GM18907 (cell line): ENCODE results near the gene INAFM1.
"Not testable (repeated sequence)": the region's sequence is repeated elsewhere in the genome, so short reads cannot be mapped to it uniquely, and the experiment has no call there.

Experiments used
- ATAC-seq: cut with Tn5 transposase; IDR thresholded peaks from one replicate; pipeline ENCODE4 v1.9.1; 2021; ENCODE audit warnings: mild to moderate bottlenecking, moderate library complexity; ENCODE audit not compliant: unreplicated experiment

The INAFM1 gene

GRCh38 chr19:47267350-47267759 lies 7.3 kb upstream of the INAFM1 start:
- ATAC-seq, result no peak

DNA sequence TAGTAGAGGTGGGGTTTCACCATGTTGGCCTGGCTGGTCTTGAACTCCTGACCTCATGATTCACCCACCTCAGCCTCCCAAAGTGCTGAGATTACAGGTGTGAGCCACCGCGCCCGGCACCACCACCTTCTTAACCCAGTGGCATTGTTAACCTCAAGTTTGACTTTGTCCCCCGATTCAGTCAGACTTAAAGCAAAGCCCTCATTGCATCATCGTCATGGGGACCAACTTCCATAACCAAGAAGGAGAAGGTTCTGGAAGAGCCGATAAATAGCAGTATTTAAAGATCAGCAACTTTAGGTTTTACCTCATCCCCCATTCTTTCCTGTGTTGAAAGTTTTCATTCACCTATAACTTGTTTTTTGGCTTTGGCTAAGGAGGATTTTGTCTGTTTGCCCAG lies 6.7 kb upstream of the INAFM1 start:
- no peak for ATAC-seq

- no peak for ATAC-seq
Measured at GRCh38 chr19:47269596-47269995, 5.1 kb upstream of the INAFM1 start.

GRCh38 chr19:47270408-47270807 lies 4.3 kb upstream of the INAFM1 start:
- no peak for ATAC-seq

GRCh38 chr19:47271949-47272348 lies 2.7 kb upstream of the INAFM1 start:
- no peak for ATAC-seq

DNA sequence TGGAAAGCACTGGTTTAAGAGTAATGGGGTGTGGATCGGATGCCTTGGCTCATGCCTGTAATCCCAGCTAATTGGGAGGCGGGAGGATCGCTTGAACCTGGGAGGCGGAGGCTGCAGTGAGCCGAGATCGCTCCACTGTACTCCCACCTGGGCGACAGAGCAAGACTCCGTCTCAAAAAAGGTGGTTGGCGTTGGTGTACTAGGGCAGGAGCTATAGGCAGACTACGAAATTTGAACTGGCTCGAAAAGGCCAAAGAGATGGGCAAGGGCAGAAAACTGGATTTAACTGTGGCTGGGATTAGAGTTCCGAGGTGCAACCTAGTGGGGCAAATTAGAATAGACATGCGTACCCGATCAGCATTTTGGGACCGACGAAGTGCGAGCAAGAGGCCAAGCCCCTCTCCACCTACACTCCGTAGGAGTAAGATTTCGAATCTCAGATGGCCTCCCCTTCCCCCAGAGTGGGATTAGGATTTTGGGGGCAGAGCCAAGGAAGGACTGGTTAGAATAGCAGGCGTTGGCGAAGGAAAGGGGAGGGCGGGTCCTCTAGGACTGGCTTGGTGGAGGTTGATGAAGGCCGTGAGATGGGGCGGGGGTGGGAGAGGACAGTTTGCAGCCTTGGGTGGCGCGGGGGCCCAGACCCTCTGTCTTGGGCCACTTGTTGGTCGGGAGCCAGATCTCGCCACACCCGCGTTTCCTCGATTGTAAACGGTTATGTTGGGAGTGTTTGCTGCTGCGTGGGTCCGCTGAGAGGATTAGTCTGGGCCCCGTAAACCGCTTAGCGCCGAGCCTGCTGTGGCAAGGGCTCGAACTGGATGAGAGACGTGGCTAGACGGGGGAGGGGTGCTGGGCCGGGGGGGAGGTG lies 2.0 kb upstream of the INAFM1 start:
- ATAC-seq, result no peak

GRCh38 chr19:47273313-47274070 lies 1.2 kb upstream of the INAFM1 start:
- peak; percentile 59 for ATAC-seq

- ATAC-seq, result peak; percentile 29
Measured at GRCh38 chr19:47274891-47275761, 441 bp downstream of the INAFM1 start.

GRCh38 chr19:47275791-47276461 lies 1.2 kb downstream of the INAFM1 start:
- ATAC-seq, result no peak

- ATAC-seq, result not testable (repeated sequence)
Measured at GRCh38 chr19:47276513-47276912, 1.8 kb downstream of the INAFM1 start.

DNA sequence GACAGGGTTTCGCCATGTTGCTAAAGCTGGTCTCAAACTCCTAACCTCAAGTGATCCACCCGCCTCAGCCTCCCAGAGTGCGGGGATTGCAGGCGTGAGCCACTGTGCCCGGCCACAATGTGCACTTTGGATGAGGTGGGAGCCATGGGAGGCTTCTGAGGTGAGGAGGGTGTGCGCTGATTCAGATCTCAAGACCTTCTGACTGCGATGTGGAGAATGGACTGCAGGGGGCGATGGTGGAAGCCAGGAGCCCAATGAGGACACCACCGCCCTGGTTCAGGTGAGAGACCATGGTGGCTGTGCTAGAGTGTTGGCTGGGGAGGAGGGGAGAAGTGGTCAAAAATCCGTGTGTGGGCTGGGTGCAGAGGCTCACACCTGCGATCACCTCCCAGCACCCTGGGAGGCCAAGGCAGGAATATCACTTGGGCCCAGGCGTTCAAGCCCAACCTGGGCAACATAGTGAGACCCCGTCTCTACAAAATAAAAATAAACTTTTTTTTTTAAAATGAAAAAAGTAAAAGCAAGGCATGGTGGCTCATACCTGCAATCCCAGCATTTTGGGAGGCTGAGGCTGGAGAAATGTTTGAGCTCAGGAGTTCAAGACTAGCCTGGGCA lies 5.6 kb downstream of the INAFM1 start:
- ATAC-seq, result no peak

DNA sequence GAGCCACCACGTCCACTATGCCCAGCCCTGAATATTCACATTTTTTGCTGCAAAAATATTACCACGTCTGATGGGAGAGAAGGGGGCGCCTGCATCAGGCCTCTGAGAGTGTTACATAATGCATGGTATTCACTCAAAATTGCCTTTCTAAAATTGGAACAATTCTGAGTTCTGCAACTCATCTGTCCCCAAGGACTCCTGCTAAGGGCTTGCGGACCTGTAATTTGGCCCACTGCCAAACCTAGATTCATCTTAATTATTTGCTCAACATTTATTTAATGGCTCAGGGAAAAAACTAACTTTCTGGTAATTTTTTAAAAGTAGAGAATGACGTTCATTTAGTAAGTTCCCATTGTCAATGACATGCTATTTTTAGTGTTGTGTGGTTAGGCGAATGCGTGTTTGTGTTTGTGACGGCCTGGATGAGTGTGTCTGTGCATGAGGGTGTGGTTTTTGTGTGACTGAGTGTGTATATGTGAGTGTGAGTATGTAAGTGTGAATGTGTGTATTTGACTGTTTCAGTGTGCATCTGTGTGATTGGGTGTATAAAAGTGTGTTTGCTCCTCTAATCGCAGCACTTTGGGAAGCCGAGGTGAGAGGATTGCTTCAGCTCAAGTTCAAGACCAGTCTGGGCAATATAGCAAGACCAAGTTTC lies 8.8 kb downstream of the INAFM1 start:
- ATAC-seq, result no peak

- ATAC-seq, result no peak
Measured at GRCh38 chr19:47284324-47284899, 9.7 kb downstream of the INAFM1 start.

- no peak for ATAC-seq
Measured at GRCh38 chr19:47296036-47296435, 21.4 kb downstream of the INAFM1 start.

DNA sequence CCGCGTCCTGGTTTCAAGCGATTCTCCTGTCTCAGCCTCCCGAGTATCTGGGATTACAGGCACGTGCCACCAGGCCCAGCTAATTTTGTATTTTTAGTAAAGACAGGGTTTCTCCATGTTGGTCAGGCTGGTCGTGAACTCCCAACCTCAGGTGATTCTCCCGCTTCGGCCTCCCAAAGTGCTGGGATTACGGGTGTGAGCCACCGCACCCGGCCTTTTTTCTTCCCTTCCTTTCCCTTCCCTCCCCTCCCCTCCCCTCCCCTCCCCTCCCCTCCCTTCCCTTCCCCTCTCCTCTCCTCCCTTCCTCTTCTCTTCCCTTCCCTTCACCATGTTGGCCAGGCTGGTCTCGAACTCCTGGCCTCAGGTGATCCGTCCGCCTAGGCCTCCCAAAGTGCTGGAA lies 26.2 kb downstream of the INAFM1 start:
- ATAC-seq, result not testable (repeated sequence)

- ATAC-seq, result no peak
Measured at GRCh38 chr19:47302249-47302648, 27.6 kb downstream of the INAFM1 start.

DNA sequence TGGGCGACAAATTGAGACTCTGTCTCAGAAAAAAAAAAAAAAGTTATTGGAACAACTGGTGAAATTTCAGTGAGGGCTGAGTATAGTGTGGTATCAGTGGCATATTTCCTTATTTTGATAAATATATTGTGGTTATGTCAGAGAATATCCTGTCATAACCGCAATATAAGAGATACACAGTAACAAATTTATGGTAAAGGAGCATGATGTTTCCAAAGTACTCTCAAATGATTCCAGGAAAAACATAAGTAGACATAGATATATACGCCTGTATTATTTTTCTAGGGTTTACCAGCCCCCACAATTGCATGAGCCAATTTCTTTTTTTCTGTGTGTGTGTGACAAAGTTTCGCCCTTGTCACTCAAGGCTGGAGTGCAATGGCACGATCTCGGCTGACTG lies 29.3 kb downstream of the INAFM1 start:
- ATAC-seq, result no peak

DNA sequence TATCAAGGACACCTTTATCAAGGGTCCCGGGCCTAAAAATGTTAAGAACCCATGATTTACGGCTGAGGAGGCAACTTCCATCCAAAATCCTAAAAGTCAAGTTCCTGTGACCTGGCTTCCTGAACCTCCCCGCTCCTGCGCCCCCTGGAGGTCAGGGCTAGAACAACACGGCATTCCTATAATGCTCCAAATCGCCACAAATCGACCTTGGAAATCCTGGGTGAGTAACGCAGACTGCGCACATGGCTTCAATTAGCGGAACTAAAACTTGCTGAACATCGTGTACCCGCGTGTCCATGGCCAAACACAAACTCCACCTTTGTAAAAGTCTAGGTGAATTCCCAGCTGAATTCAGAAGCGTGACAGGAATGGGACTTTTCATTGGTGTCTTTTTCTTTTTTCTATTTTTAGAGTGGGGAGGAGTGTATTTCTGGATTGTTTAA lies 30.6 kb downstream of the INAFM1 start:
- ATAC-seq, result no peak

- ATAC-seq, result no peak
Measured at GRCh38 chr19:47306303-47306702, 31.6 kb downstream of the INAFM1 start.
